Fibroblast of pulmonary artery (primary cell): ENCODE data around the gene SNTG2.
A peak's percentile ranks its signal among the peaks of the same experiment; 100 is the strongest.

Experiments used
- DNase-seq: peaks from one replicate; pipeline ENCODE4 v3.0.0-alpha.2; 2010; ENCODE audit warnings: low read depth
- H3K4me3 ChIP-seq: replicated peaks from 2 replicates; pipeline ENCODE4 v1.5.1; 2011; ENCODE audit warnings: low read depth, mild to moderate bottlenecking, control low read depth, low read length, moderate library complexity
- TF ChIP-seq, protein P1 (sequence below): IDR thresholded peaks from 2 replicates; pipeline ENCODE4 v1.5.1; 2011; ENCODE audit warnings: mild to moderate bottlenecking, control low read depth, low read length, inconsistent platforms; ENCODE audit errors: missing control alignments

The SNTG2 gene

DNA sequence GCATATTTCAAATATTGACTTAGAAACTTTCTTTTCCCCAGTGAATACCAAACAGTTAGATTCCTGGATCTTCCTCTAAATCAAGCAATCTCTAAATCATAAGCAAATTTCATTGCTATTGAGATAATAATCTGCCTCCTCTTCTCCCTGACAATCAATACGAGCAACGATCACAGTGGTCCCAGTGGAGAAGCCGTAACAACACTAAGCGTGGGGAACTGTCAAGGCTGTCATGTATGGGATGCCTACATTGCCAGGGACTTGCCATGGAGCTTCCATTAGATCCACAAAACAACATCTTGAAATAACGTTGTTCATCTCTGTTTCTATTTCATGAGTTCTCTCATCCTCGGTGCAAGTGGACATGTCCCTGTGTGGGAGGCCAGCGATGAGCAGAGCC lies 61.3 kb downstream of the SNTG2 start:
- no peak overlapping the region for H3K4me3 ChIP-seq
- TF ChIP-seq, protein P1, sequence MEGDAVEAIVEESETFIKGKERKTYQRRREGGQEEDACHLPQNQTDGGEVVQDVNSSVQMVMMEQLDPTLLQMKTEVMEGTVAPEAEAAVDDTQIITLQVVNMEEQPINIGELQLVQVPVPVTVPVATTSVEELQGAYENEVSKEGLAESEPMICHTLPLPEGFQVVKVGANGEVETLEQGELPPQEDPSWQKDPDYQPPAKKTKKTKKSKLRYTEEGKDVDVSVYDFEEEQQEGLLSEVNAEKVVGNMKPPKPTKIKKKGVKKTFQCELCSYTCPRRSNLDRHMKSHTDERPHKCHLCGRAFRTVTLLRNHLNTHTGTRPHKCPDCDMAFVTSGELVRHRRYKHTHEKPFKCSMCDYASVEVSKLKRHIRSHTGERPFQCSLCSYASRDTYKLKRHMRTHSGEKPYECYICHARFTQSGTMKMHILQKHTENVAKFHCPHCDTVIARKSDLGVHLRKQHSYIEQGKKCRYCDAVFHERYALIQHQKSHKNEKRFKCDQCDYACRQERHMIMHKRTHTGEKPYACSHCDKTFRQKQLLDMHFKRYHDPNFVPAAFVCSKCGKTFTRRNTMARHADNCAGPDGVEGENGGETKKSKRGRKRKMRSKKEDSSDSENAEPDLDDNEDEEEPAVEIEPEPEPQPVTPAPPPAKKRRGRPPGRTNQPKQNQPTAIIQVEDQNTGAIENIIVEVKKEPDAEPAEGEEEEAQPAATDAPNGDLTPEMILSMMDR = no peak
- DNase-seq = no peak

DNA sequence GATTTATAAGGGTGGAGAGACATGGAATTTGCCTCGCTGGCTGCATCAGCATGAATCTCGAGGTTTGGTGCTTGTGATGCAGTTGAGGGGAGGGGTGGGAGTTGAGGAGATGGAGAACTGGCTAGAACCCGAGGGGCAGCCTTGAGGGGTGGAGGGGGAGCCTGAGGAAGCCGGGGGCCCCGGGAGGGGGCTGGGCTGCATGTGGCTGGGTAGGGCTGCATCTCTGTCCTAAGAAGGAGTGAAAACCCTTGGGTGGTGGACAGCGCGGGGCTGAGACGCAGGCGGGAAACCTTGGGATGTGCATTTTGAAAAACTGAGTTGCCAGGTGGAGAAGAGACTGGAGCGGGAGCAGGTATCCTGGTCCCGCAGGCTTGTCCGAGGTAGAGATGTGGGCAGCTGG lies 64.2 kb downstream of the SNTG2 start:
- H3K4me3 ChIP-seq = no peak overlapping the region
- TF ChIP-seq, protein P1 = no peak
- no peak for DNase-seq

DNA sequence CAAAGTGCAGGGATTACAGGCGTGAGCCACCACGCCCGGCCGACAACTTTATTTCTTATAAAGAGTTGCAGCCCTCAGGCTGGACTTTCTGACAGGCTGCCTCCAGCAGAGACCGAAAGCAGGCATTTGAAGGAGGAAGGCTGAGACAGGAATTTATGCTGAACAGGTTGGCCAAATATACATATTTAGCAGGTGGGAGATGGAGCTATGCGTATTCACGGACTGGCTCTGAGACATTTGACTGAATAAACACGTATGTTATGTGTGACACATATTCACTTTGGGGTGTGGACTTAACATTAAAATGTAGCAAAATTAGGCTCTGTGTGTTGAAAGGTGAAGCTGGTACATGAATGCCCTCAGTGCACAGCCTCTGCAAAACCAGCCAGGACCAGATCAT lies 65.9 kb downstream of the SNTG2 start:
- TF ChIP-seq, protein P1 = no peak
- DNase-seq = no peak
- H3K4me3 ChIP-seq = no peak overlapping the region

DNA sequence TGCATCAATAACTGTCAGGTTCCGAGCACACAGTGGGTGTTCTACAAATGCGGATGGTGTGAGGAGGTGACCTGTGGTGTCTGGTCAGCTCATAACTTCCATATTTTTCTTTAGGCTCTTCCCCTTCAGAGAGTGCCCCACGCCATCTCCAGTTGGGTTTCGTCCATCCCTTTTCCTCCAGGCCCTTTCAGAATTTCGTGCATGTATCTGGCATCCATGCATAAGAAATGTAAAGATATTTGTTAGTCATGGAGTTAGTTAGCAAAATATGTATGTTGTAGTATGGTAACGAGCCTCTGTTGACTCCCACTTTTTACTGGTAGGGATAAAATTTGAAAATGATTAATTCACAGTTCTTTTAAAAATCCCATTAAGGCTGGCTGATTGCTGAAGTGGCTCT lies 67.2 kb downstream of the SNTG2 start:
- DNase-seq = no peak
- no peak overlapping the region for H3K4me3 ChIP-seq
- TF ChIP-seq, protein P1 = no peak

DNA sequence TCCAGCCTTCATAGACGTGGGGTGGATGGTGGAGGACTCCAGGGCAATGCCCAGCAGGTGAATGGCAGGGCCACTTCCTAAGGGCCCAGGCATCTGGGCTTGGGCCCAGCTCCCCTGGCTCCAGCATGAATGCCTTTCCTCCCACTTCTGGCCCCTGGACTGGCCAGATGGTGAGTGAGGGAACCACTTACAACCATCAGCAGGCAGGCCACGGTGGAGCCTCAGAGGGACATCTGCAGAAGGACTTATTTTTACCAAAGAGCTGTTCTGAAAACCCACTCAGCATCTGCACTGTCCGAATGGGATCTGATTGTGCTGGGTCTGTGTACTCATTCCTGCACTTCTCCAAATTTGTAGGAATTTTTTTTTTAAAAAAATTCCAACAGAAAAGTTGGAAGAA lies 69.6 kb downstream of the SNTG2 start:
- no peak for DNase-seq
- H3K4me3 ChIP-seq = no peak overlapping the region
- TF ChIP-seq, protein P1 = no peak

DNA sequence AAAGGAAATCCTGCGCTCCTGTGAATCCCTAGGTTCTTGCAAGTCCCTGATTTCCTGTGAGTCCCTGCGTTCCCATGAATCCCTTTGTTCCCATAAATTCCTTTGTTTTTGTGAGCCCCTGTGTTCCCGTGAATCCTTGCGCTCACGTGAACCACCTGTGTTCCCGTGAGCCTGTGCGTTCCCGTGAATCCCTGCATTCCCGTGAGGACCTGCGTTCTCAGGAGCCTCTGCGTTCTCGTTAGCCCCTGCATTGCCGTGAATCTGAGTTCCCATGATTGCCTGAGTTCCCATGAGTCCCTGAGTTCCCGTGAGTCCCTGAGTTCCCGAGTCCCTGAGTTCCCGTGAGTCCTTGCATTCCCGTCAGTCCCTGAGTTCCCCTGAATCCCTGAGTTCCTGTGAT lies 71.5 kb downstream of the SNTG2 start:
- TF ChIP-seq, protein P1 = no peak
- no peak overlapping the region for H3K4me3 ChIP-seq
- DNase-seq = no peak

DNA sequence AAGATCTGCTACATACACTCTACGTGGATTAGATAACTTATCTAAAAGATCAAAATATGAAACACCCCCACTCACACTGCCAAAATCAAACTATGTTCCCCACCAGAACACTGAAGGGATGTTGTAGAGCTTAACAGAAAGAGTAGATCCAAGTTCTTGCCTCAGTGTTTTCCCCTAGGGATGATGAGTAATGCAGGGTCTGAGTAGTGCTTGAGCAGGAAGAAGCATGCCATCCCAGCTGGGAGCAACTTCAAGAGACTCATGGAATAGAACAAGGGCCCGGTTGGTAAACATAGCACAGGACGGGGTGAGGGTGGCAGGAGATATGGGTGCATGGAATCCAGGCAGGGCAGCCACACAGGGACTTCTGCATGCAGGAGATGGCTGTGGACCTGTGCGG lies 74.3 kb downstream of the SNTG2 start:
- TF ChIP-seq, protein P1 = no peak
- peak; percentile 23 for DNase-seq
- no peak overlapping the region for H3K4me3 ChIP-seq
